Right lobe of liver (tissue), 6 donors: ENCODE measurements around the gene DOCK1. TPM values are rescaled to one million over a fixed set of nuclear protein-coding genes. Genes with fewer than 3 reads are reported as not detected.
A peak's percentile ranks its signal among the peaks of the same experiment; 100 is the strongest.
"Not testable (repeated sequence)": the region's sequence is repeated elsewhere in the genome, so short reads cannot be mapped to it uniquely, and the experiment has no call there.

ENCODE experiments used
- ATAC-seq, 4 donors: fragments of 200-7000 bp; cut with Tn5 transposase; one replicate each; pipeline ENCODE4 v1.9.1; 2020; ENCODE audit warnings: mild to moderate bottlenecking in 4 of 4, moderate library complexity in 4 of 4
- DNase-seq, 3 donors: peaks; one replicate each; pipeline ENCODE4 v3.0.0-alpha.2; 2020
- H3K27ac ChIP-seq, 3 donors: fragments of 200-600 bp; one replicate each; pipeline ENCODE4 v1.8.0; 2022
- H3K27me3 ChIP-seq, 2 donors: fragments of 200-600 bp; one replicate each; pipeline ENCODE4 v1.8.0; 2022
- H3K36me3 ChIP-seq, 4 donors: fragments of 200-600 bp; sonication (generic) in 1 of 4; one replicate each; pipeline versions ENCODE4 v1.5.1 to v1.8.0; 2017 to 2022; ENCODE audit warnings: control low read depth in 1 of 4
- H3K4me1 ChIP-seq, 4 donors: fragments of 200-600 bp; sonication (generic) in 1 of 4; one replicate each; pipeline versions ENCODE4 v1.5.1 to v1.8.0; 2017 to 2022; ENCODE audit warnings: control low read depth in 1 of 4
- H3K4me3 ChIP-seq, 3 donors: fragments of 200-600 bp; one replicate each; pipeline ENCODE4 v1.8.0; 2022
- H3K9me3 ChIP-seq, 4 donors: fragments of 200-600 bp; sonication (generic) in 1 of 4; one replicate each; pipeline versions ENCODE4 v1.5.1 to v1.8.0; 2017 to 2022; ENCODE audit warnings: control low read depth in 1 of 4
- CTCF ChIP-seq, 4 donors: fragments of 200-600 bp in 3 of 4; fragments of 450-650 bp in 1 of 4; IDR thresholded peaks; one replicate each; pipeline versions ENCODE4 v1.5.1 to v1.8.0; 2016 to 2022; ENCODE audit warnings: antibody characterized with exemption in 4 of 4, mild to moderate bottlenecking in 2 of 4
- POLR2A ChIP-seq: fragments of 450-650 bp; IDR thresholded peaks from one replicate; pipeline ENCODE4 v1.6.1; 2017; ENCODE audit warnings: antibody characterized with exemption, mild to moderate bottlenecking
- WGBS: methylation state at CpG from one replicate; pipeline ENCODE4 v1.1.6; 2018; ENCODE audit warnings: low coverage, low lambda C conversion rate; ENCODE audit not compliant: insufficient coverage; ENCODE audit errors: missing lambda C conversion rate; 5-methylcytosine and 5-hydroxymethylcytosine counted together
- intact Hi-C, 2 donors: fragments of 100-400 bp; cut with DNase I; formaldehyde crosslinking; loops; one replicate each; pipeline versions ENCODE4 v1.11.2 to v1.14.1; 2022
- total RNA-seq, 6 experiments: library from RNA; depleted of rRNA in 2 of 6; stranded (reverse); fragments of >200 nt in 2 of 6; fragmentation: NEBNext Ultra II Directional in 3 of 6; extraction: Animal tissue kit (Norgen Biotek cat#: 25700) in 3 of 6; gene quantifications; one replicate each; pipeline versions ENCODE4 v1.1.0 to v1.2.4, GENCODE V29; 2016 to 2023
- donor health status: DM: no; HTN: yes; CAD: no.
- donor health status: DM: no; HTN: no; CAD: no.
- donor health status: DM: no; HTN: no; CAD: no.
- donor health status: DM: no; HTN: yes; CAD: no.
- donor health status: DM: no; HTN: yes; CAD: no.

DOCK1 gene
- total RNA-seq, 6 experiments from 2014 or later = 13.8 to 17.8 (median 14.6) TPM

GRCh38 chr10:127291329-127291728, 386.1 kb downstream of the DOCK1 start:
- Histone ChIP-seq H3K27me3 (no peaks in the 10 kb centered on the region), H3K27ac (no peak overlapping the region), H3K9me3 (peaks cover 0 to 5% (median 0%) of the 10 kb centered on the region in 4 donors), H3K4me3 (no peak overlapping the region), H3K36me3 (no peaks in the 10 kb centered on the region), H3K4me1 (no peaks in the 10 kb centered on the region)
- DNase-seq (no peak), ATAC-seq (no peak)
- 61% methylated on average over 4 of the region's 8 CpGs for WGBS
- intact Hi-C loops = no loop called here
- TF ChIP-seq POLR2A = no peak
- TF ChIP-seq CTCF (IDR thresholded peaks at IDR 0.05) = no peak

- no peak for ATAC-seq
- intact Hi-C loops = no loop called here
- peaks cover 0 to 5% (median 0%) of the 10 kb centered on the region in 4 donors for H3K9me3 ChIP-seq
- 90% methylated on average over 2 of the region's 4 CpGs for WGBS
- no peak for DNase-seq
- no peak for TF ChIP-seq CTCF (IDR thresholded peaks at IDR 0.05)
- no peak for TF ChIP-seq POLR2A
- no peaks in the 10 kb centered on the region for H3K4me1 ChIP-seq
- no peak overlapping the region for H3K4me3 ChIP-seq
- H3K27me3 ChIP-seq = no peaks in the 10 kb centered on the region
- H3K27ac ChIP-seq = no peak overlapping the region
- H3K36me3 ChIP-seq = no peaks in the 10 kb centered on the region
Observed at GRCh38 chr10:127292888-127293287, 387.7 kb downstream of the DOCK1 start.

GRCh38 chr10:127293640-127294039, 388.4 kb downstream of the DOCK1 start:
- no peaks in the 10 kb centered on the region for H3K36me3 ChIP-seq
- intact Hi-C loops = no loop called here
- ATAC-seq = peak in 3 of 4 donors; percentile 35 to 44 (median 40)
- 60% methylated on average over 3 of the region's 8 CpGs for WGBS
- no peak overlapping the region for H3K27ac ChIP-seq
- no peaks in the 10 kb centered on the region for H3K9me3 ChIP-seq
- no peak for DNase-seq
- H3K4me1 ChIP-seq = no peaks in the 10 kb centered on the region
- TF ChIP-seq POLR2A (no peak), CTCF (IDR thresholded peaks at IDR 0.05) (no peak)
- no peak overlapping the region for H3K4me3 ChIP-seq
- no peaks in the 10 kb centered on the region for H3K27me3 ChIP-seq

GRCh38 chr10:127296696-127297095, 391.5 kb downstream of the DOCK1 start:
- Histone ChIP-seq H3K9me3 (no peaks in the 10 kb centered on the region), H3K27ac (no peak overlapping the region), H3K27me3 (no peaks in the 10 kb centered on the region), H3K36me3 (no peaks in the 10 kb centered on the region), H3K4me1 (peaks cover 0 to 16% (median 0%) of the 10 kb centered on the region in 4 donors), H3K4me3 (no peak overlapping the region)
- no peak for DNase-seq
- no peak for ATAC-seq
- 100% methylated on average over 1 of the region's 6 CpGs for WGBS
- TF ChIP-seq POLR2A (no peak), CTCF (IDR thresholded peaks at IDR 0.05) (no peak)
- intact Hi-C loops = no loop called here

GRCh38 chr10:127298381-127298780, 393.2 kb downstream of the DOCK1 start:
- Histone ChIP-seq H3K4me3 (no peak overlapping the region), H3K27ac (no peak overlapping the region), H3K4me1 (peaks cover 0 to 16% (median 0%) of the 10 kb centered on the region in 4 donors), H3K9me3 (no peaks in the 10 kb centered on the region), H3K36me3 (no peaks in the 10 kb centered on the region), H3K27me3 (no peaks in the 10 kb centered on the region)
- WGBS = 87% methylated on average over 4 of the region's 4 CpGs
- ATAC-seq (no peak), DNase-seq (no peak)
- intact Hi-C loops = no loop called here
- TF ChIP-seq POLR2A (no peak), CTCF (IDR thresholded peaks at IDR 0.05) (no peak)

- H3K27me3 ChIP-seq, H3K36me3 ChIP-seq, ATAC-seq, H3K9me3 ChIP-seq, DNase-seq, H3K27ac ChIP-seq, H3K4me3 ChIP-seq, intact Hi-C loops: not testable (repeated sequence)
- peaks cover 0 to 16% (median 0%) of the 10 kb centered on the region in 4 donors for H3K4me1 ChIP-seq
- 92% methylated on average over 6 of the region's 11 CpGs for WGBS
Observed at GRCh38 chr10:127299192-127299591, 394.0 kb downstream of the DOCK1 start.
